Measurements from ENCODE around the gene IL22RA1.

The IL22RA1 gene

DNA sequence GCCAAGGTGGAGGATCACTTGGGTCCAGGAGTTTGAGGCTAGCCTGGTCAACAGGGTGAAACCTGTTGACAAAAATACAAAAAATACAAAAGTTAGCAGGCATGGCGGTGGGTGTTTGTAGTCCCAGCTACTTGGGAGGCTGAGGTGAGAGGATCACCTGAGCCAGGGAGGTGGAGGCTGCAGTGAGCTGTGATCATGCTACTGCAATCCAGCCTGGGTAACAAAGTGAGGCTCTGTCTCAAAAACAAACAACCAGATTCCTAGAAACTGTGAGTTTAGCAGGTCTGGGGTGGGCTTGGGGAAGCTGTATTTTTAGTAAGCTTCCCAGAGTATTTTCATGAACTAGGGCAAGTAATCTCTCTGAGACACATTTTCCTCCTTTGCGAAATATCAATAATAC lies 25.8 kb downstream of the IL22RA1 start:
- TF ChIP-seq, protein P1, sequence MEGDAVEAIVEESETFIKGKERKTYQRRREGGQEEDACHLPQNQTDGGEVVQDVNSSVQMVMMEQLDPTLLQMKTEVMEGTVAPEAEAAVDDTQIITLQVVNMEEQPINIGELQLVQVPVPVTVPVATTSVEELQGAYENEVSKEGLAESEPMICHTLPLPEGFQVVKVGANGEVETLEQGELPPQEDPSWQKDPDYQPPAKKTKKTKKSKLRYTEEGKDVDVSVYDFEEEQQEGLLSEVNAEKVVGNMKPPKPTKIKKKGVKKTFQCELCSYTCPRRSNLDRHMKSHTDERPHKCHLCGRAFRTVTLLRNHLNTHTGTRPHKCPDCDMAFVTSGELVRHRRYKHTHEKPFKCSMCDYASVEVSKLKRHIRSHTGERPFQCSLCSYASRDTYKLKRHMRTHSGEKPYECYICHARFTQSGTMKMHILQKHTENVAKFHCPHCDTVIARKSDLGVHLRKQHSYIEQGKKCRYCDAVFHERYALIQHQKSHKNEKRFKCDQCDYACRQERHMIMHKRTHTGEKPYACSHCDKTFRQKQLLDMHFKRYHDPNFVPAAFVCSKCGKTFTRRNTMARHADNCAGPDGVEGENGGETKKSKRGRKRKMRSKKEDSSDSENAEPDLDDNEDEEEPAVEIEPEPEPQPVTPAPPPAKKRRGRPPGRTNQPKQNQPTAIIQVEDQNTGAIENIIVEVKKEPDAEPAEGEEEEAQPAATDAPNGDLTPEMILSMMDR (IDR thresholded peaks at IDR 0.05; ENCODE audit: insufficient read depth, low read depth, low read length, missing control alignments), result no peak
- no peak for DNase-seq (ENCODE audit: low read depth)
- H3K4me3 ChIP-seq (ENCODE audit: low read depth, low read length), result no peak overlapping the region

DNA sequence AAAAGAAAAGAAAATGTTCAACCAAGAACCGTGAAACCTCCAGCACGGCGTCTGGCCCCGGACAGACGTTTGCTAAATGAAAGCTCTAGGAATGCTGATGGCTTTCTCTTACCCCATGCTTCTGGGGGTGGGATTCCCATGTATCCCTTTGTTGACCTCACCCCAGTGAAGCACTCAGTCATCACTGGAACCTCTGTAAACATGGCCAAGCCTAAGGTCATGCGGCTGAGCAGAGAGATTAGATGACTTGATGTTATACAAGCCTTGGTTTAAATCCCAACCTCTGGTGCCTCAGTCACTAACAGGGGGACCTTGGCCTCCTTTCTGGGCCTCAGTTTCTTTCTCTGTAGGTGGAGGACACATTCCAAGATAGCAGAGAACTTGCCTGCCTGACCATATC lies 28.2 kb downstream of the IL22RA1 start:
- TF ChIP-seq, protein P1 (IDR thresholded peaks at IDR 0.05; ENCODE audit: insufficient read depth, low read depth, low read length, missing control alignments), result no peak
- no peak overlapping the region for H3K4me3 ChIP-seq (ENCODE audit: low read depth, low read length)
- no peak for DNase-seq (ENCODE audit: low read depth)

DNA sequence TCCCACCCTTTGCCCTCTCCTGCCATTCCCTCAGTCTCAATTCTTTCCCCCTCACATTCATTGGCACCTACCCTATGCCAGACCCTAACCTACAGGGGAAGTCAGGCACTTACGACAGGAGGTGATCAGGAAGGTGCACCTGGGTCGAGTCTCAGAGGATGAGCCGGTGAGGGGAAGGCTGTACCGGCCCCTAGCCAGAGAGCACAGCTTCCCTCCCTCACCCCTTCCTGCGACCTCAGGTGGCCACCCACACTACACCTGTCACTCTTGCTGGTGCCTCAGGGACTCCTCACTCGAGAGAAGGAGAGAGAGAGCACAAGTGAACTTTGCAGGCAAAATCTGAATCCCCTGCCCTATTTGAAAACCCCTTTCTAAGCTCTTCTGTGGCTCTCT lies 29.3 kb downstream of the IL22RA1 start:
- TF ChIP-seq, protein P1 (IDR thresholded peaks at IDR 0.05; ENCODE audit: insufficient read depth, low read depth, low read length, missing control alignments), result no peak
- no peak overlapping the region for H3K4me3 ChIP-seq (ENCODE audit: low read depth, low read length)
- DNase-seq (ENCODE audit: low read depth), result no peak

DNA sequence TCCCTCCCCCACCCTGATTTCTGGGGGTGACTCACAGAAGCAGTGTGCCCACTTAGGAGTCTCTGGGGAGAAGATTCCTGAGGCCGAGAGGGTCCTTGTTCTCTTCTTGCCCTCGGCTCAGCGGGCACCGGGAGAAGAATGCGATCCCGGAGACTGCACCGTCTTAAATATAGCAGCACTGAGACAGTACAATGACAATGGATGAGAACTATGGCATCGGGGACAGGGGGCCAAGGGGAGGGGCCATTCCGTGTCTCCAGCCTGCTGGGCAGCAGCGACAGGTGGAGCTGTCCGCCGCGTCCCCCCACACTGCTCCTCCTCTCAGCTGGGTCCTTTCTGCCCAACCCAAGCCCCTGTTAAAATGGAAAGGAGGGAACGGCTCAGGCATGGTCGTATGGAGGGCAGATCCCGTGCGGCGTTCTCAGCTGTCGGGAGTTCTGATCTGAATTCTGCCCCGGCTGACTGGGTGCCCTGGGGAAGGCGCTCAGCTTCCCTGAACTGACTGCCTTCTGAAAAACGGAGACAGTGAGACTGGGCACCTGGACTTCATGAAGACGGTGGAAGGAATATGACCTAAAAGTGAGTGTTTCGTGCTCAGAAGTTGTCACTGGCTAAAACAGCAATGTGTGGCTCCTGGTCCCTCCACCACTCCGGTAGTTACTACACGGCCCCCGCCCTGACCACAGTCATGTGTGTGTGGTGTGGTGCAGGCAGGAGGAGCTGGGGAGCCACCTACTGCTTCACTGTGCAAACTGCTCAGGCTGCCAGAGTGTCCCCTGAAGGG lies 30.8 kb downstream of the IL22RA1 start, which contains the start of gene MYOM3:
Gene MYOM3 (minus strand): TSS at position 140 of the 784 bp plus-strand sequence. CDS start 3,499 bp downstream, outside the sequence.
- DNase-seq (ENCODE audit: low read depth), result peak; percentile 66
- TF ChIP-seq, protein P1 (IDR thresholded peaks at IDR 0.05; ENCODE audit: insufficient read depth, low read depth, low read length, missing control alignments), result peak; percentile 28
- no peak within 1 kb of the TSS for H3K4me3 ChIP-seq (ENCODE audit: low read depth, low read length)

DNA sequence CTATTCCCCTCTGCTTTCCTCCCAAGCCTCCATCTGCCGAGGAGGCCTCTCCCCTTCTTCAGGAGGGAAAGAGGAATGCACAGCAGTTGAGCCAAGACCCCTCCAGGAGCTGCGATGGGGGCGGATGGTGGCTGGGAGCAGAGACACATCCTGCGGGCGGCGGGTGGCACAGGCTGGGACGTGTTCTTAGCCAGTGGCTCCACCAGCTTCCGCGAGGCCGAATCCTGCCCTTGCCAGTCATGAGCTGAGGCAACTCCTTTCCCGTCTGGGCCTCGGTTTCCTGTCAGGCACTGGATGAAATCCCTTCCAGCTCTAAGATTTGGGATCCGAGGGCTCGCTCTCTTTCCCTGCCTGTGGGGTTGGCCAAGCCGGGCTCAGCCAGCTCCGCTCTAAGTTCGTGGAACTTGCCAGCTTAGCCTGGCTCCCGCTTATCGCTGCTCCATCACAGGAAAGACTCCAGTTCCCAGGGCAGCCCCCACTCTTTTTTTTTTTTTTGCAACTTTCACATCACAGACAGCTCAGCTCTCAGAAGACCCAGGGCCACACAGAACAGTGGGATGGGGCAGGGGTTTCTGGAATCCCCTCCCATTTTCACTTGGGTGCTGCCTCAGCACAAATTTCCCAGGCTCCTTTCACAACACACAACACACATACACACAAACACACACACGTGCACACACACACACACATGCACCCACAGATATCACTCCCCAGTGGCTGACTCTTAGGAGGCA lies 31.5 kb downstream of the IL22RA1 start:
- TF ChIP-seq, protein P1 (IDR thresholded peaks at IDR 0.05; ENCODE audit: insufficient read depth, low read depth, low read length, missing control alignments), result no peak
- no peak for DNase-seq (ENCODE audit: low read depth)
- H3K4me3 ChIP-seq (ENCODE audit: low read depth, low read length), result no peak overlapping the region

DNA sequence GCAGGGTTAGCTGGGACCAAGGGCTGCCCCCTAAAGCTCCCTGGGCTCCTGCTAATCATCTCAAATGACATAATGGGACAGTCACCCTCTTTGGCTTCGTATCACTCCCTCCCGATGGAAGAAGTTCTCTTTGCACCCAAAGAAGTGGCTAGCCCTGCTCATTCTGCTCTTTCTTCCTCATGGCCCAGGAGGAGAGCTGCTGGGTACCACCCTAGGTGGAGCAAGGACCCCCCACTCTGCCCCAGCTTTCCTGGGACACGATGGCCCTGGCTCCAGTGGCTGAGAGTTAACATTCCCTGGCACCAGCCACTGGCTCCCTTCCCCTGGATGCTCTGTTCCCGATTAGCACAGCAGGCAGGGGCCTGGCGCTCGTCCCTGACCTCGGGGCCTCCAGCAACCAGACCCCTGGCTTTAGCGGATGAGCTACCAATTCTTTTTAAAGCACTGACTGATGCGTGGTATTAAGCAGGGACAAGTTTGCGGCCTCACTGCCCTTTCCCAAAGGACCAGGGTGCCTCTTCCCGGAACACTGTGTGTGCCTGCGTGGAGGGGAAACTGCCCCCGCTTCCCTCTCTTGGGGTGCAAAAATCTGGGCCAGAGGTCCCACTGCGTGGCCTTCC lies 32.2 kb downstream of the IL22RA1 start:
- TF ChIP-seq, protein P1 (IDR thresholded peaks at IDR 0.05; ENCODE audit: insufficient read depth, low read depth, low read length, missing control alignments), result no peak

More for the DNA sequence above, 32.2 kb downstream of the IL22RA1 start:
- DNase-seq (ENCODE audit: low read depth), result no peak
- no peak overlapping the region for H3K4me3 ChIP-seq (ENCODE audit: low read depth, low read length)

All from GM12865 (cell line).